Endothelial cell (in vitro differentiated cells): ENCODE measurements around the gene PERM1. TPM values are rescaled to one million over a fixed set of nuclear protein-coding genes. Genes with fewer than 3 reads are reported as not detected.

Experiments used
- DNase-seq: peaks from one replicate; pipeline ENCODE4 v3.0.0; 2021; ENCODE audit warnings: low spot score
- H3K27ac Mint-ChIP-seq: one replicate; pipeline ENCODE4 v1.8.0; 2021; ENCODE audit warnings: mixed read lengths, inconsistent platforms; ENCODE audit not compliant: unreplicated experiment
- H3K27me3 Mint-ChIP-seq: one replicate; pipeline ENCODE4 v1.8.0; 2021; ENCODE audit warnings: mild to moderate bottlenecking, moderate library complexity, mixed read lengths, inconsistent platforms; ENCODE audit not compliant: unreplicated experiment
- H3K36me3 Mint-ChIP-seq: one replicate; pipeline ENCODE4 v1.8.0; 2021; ENCODE audit warnings: mild to moderate bottlenecking, low read depth, mixed read lengths, inconsistent platforms; ENCODE audit not compliant: unreplicated experiment
- H3K4me1 Mint-ChIP-seq: one replicate; pipeline ENCODE4 v1.8.0; 2021; ENCODE audit warnings: mild to moderate bottlenecking, mixed read lengths, inconsistent platforms; ENCODE audit not compliant: unreplicated experiment
- H3K4me3 Mint-ChIP-seq: one replicate; pipeline ENCODE4 v1.8.0; 2021; ENCODE audit warnings: mild to moderate bottlenecking, mixed read lengths, inconsistent platforms; ENCODE audit not compliant: unreplicated experiment
- H3K9me3 Mint-ChIP-seq: one replicate; pipeline ENCODE4 v1.8.0; 2021; ENCODE audit warnings: mixed read lengths, inconsistent platforms; ENCODE audit not compliant: unreplicated experiment
- CTCF ChIP-seq: fragments of 200-600 bp; sonication (generic); IDR thresholded peaks from one replicate; pipeline ENCODE4 v1.5.0; 2021; ENCODE audit warnings: antibody characterized with exemption; ENCODE audit not compliant: unreplicated experiment
- total RNA-seq: library from RNA; stranded (reverse); fragmentation: NEBNext Ultra II Directional; extraction: Animal tissue kit (Norgen Biotek cat#: 25700); gene quantifications from one replicate; pipeline ENCODE4 v1.2.1, GENCODE V29; 2021; ENCODE audit not compliant: unreplicated experiment

The PERM1 gene
- total RNA-seq, 1 donor from 2014 or later, result not detected

GRCh38 chr1:942411-942821 is 39.5 kb downstream of the PERM1 start:
- Mint-ChIP-seq H3K27me3 (peaks cover 12% of the 10 kb centered on the region), H3K27ac (no peak overlapping the region), H3K4me3 (no peak overlapping the region), H3K36me3 (peaks cover 9% of the 10 kb centered on the region), H3K9me3 (no peaks in the 10 kb centered on the region), H3K4me1 (no peaks in the 10 kb centered on the region)
- DNase-seq, result no peak
- no peak for TF ChIP-seq CTCF

- no peaks in the 10 kb centered on the region for H3K9me3 Mint-ChIP-seq
- no peak overlapping the region for H3K4me3 Mint-ChIP-seq
- no peak overlapping the region for H3K27ac Mint-ChIP-seq
- H3K27me3 Mint-ChIP-seq, result peaks cover 12% of the 10 kb centered on the region
- DNase-seq, result no peak
- H3K4me1 Mint-ChIP-seq, result no peaks in the 10 kb centered on the region
- TF ChIP-seq CTCF, result no peak
- peaks cover 9% of the 10 kb centered on the region for H3K36me3 Mint-ChIP-seq
Measured at GRCh38 chr1:941588-942383, 40.1 kb downstream of the PERM1 start.

GRCh38 chr1:941015-941587 is 40.8 kb downstream of the PERM1 start:
- no peak overlapping the region for H3K4me3 Mint-ChIP-seq
- no peak for DNase-seq
- H3K9me3 Mint-ChIP-seq, result no peaks in the 10 kb centered on the region
- peaks cover 9% of the 10 kb centered on the region for H3K36me3 Mint-ChIP-seq
- H3K27me3 Mint-ChIP-seq, result peaks cover 12% of the 10 kb centered on the region
- H3K4me1 Mint-ChIP-seq, result no peaks in the 10 kb centered on the region
- no peak for TF ChIP-seq CTCF
- no peak overlapping the region for H3K27ac Mint-ChIP-seq

GRCh38 chr1:940107-941014 is 41.5 kb downstream of the PERM1 start:
- no peak overlapping the region for H3K4me3 Mint-ChIP-seq
- DNase-seq, result no peak
- no peak overlapping the region for H3K27ac Mint-ChIP-seq
- no peak for TF ChIP-seq CTCF
- H3K27me3 Mint-ChIP-seq, result peaks cover 6% of the 10 kb centered on the region
- H3K36me3 Mint-ChIP-seq, result peaks cover 3% of the 10 kb centered on the region
- H3K9me3 Mint-ChIP-seq, result no peaks in the 10 kb centered on the region
- H3K4me1 Mint-ChIP-seq, result no peaks in the 10 kb centered on the region
